HEK293 (cell line): ENCODE data around the gene ODR4.
A peak's percentile ranks its signal among the peaks of the same experiment; 100 is the strongest.

Source experiments
- CTCF ChIA-PET: fragments of 350-600 bp; formaldehyde crosslinking; extraction: SDS; loops from one replicate; lab custom pipeline; 2021; ENCODE audit warnings: antibody characterized with exemption; lab: Yijun Ruan, JAX
- POLR2A ChIA-PET: fragments of 300-600 bp; formaldehyde crosslinking; extraction: SDS; loops from one replicate; lab custom pipeline; 2020; ENCODE audit warnings: antibody characterized with exemption, inconsistent platforms; lab: Yijun Ruan, JAX
- H3K27ac ChIP-seq: fragments of 200-500 bp; sonication (Bioruptor generic); 2 replicates; pipeline ENCODE4 v1.5.1; 2014; ENCODE audit warnings: low read depth, low read length, control low read depth, inconsistent platforms; ENCODE audit errors: extremely low read depth
- H3K36me3 ChIP-seq, 2 experiments: fragments of 200-500 bp in 1 of 2; sonication (Bioruptor generic) in 1 of 2; 1 replicate in 1 of 2; 2 replicates in 1 of 2; pipeline ENCODE4 v1.5.1; 2014 to 2017; ENCODE audit warnings: inconsistent platforms in 2 of 2, low read length in 2 of 2; ENCODE audit not compliant: control insufficient read depth in 2 of 2, insufficient read depth in 1 of 2
- H3K4me1 ChIP-seq: fragments of 200-500 bp; sonication (Bioruptor generic); 2 replicates; pipeline ENCODE4 v1.5.1; 2014; ENCODE audit warnings: mild to moderate bottlenecking, low read length, inconsistent platforms; ENCODE audit not compliant: control insufficient read depth, insufficient read depth
- H3K4me3 ChIP-seq: 2 replicates; pipeline ENCODE4 v1.5.1; 2011; ENCODE audit warnings: low read depth, mild to moderate bottlenecking, control low read depth, low read length, moderate library complexity
- H3K9me3 ChIP-seq: fragments of 200-500 bp; sonication (Bioruptor generic); 2 replicates; pipeline ENCODE4 v1.5.1; 2014; ENCODE audit warnings: low read depth, low read length, inconsistent platforms; ENCODE audit not compliant: control insufficient read depth, insufficient read depth
- CTCF ChIP-seq: fragments of 450-650 bp; formaldehyde crosslinking; IDR thresholded peaks from 2 replicates; pipeline ENCODE4 v1.5.1; 2016; ENCODE audit warnings: missing biosample characterization, missing genetic modification characterization
- HIC1 ChIP-seq: fragments of 450-650 bp; formaldehyde crosslinking; IDR thresholded peaks from 2 replicates; pipeline ENCODE4 v1.5.1; 2016; ENCODE audit warnings: missing biosample characterization, missing genetic modification characterization
- KLF17 ChIP-seq: fragments of 450-650 bp; formaldehyde crosslinking; IDR thresholded peaks from 2 replicates; pipeline ENCODE4 v1.5.1; 2016; ENCODE audit warnings: missing biosample characterization, missing genetic modification characterization
- KLF8 ChIP-seq: fragments of 450-650 bp; formaldehyde crosslinking; IDR thresholded peaks from 2 replicates; pipeline ENCODE4 v1.5.1; 2016; ENCODE audit warnings: missing biosample characterization, missing genetic modification characterization
- MEIS1 ChIP-seq: sonication (generic); formaldehyde crosslinking; IDR thresholded peaks from 2 replicates; pipeline ENCODE4 v1.8.1; 2022; ENCODE audit warnings: missing genetic modification reagents, mild to moderate bottlenecking, borderline replicate concordance
- MYNN ChIP-seq: fragments of 450-650 bp; formaldehyde crosslinking; IDR thresholded peaks from 2 replicates; pipeline ENCODE4 v1.5.1; 2016; ENCODE audit warnings: missing biosample characterization, missing genetic modification characterization, borderline replicate concordance
- OSR2 ChIP-seq: fragments of 450-650 bp; formaldehyde crosslinking; IDR thresholded peaks from 2 replicates; pipeline ENCODE4 v1.5.1; 2016; ENCODE audit warnings: missing biosample characterization, missing genetic modification characterization
- WT1 ChIP-seq: fragments of 450-650 bp; formaldehyde crosslinking; IDR thresholded peaks from 2 replicates; pipeline ENCODE4 v1.5.1; 2016; ENCODE audit warnings: missing biosample characterization, missing genetic modification characterization
- ZBTB26 ChIP-seq: fragments of 450-650 bp; formaldehyde crosslinking; optimal IDR thresholded peaks from 2 replicates; pipeline ENCODE3; 2016; ENCODE audit warnings: missing biosample characterization, mild to moderate bottlenecking, missing genetic modification characterization
- ZBTB8A ChIP-seq: fragments of 450-650 bp; formaldehyde crosslinking; IDR thresholded peaks from 2 replicates; pipeline ENCODE4 v1.5.1; 2016; ENCODE audit warnings: missing biosample characterization, missing genetic modification characterization
- ZIC2 ChIP-seq: fragments of 450-650 bp; formaldehyde crosslinking; IDR thresholded peaks from 2 replicates; pipeline ENCODE4 v1.5.1; 2016; ENCODE audit warnings: missing biosample characterization, missing genetic modification characterization
- ZNF121 ChIP-seq: fragments of 450-650 bp; formaldehyde crosslinking; IDR thresholded peaks from 2 replicates; pipeline ENCODE4 v1.5.1; 2016; ENCODE audit warnings: missing biosample characterization, missing genetic modification characterization
- ZNF24 ChIP-seq: fragments of 450-650 bp; formaldehyde crosslinking; IDR thresholded peaks from 2 replicates; pipeline ENCODE4 v1.5.1; 2016; ENCODE audit warnings: missing biosample characterization, missing genetic modification characterization
- ZNF280D ChIP-seq: fragments of 450-650 bp; formaldehyde crosslinking; IDR thresholded peaks from 2 replicates; pipeline ENCODE4 v1.5.1; 2016; ENCODE audit warnings: missing biosample characterization, missing genetic modification characterization
- ZNF341 ChIP-seq: fragments of 450-650 bp; formaldehyde crosslinking; IDR thresholded peaks from 2 replicates; pipeline ENCODE4; 2016; ENCODE audit warnings: low read depth, missing biosample characterization, missing genetic modification characterization
- ZNF394 ChIP-seq: fragments of 450-650 bp; formaldehyde crosslinking; IDR thresholded peaks from 2 replicates; pipeline ENCODE4 v1.5.1; 2016; ENCODE audit warnings: missing biosample characterization, missing genetic modification characterization, mild to moderate bottlenecking, moderate library complexity, borderline replicate concordance
- ZNF488 ChIP-seq: fragments of 450-650 bp; formaldehyde crosslinking; IDR thresholded peaks from 2 replicates; pipeline ENCODE4 v1.5.1; 2016; ENCODE audit warnings: missing biosample characterization, missing genetic modification characterization
- ZNF514 ChIP-seq: fragments of 450-650 bp; formaldehyde crosslinking; IDR thresholded peaks from 2 replicates; pipeline ENCODE4 v1.5.1; 2016; ENCODE audit warnings: missing biosample characterization, missing genetic modification characterization
- ZNF549 ChIP-seq: fragments of 450-650 bp; IDR thresholded peaks from 2 replicates; pipeline ENCODE4 v1.5.1; 2018; ENCODE audit warnings: missing biosample characterization, missing genetic modification characterization, mild to moderate bottlenecking, inconsistent platforms, moderate library complexity
- ZNF610 ChIP-seq: fragments of 450-650 bp; formaldehyde crosslinking; IDR thresholded peaks from 2 replicates; pipeline ENCODE4 v1.5.1; 2016; ENCODE audit warnings: missing biosample characterization, missing genetic modification characterization, borderline replicate concordance
- ZNF623 ChIP-seq: fragments of 450-650 bp; formaldehyde crosslinking; IDR thresholded peaks from 2 replicates; pipeline ENCODE4 v1.5.1; 2016; ENCODE audit warnings: missing biosample characterization, missing genetic modification characterization
- ZNF629 ChIP-seq: fragments of 450-650 bp; formaldehyde crosslinking; IDR thresholded peaks from 2 replicates; pipeline ENCODE4 v1.5.1; 2017; ENCODE audit warnings: missing biosample characterization, missing genetic modification characterization
- ZNF660 ChIP-seq: fragments of 450-650 bp; IDR thresholded peaks from 2 replicates; pipeline ENCODE4 v1.5.1; 2018; ENCODE audit warnings: missing biosample characterization, mild to moderate bottlenecking, missing genetic modification characterization
- ZNF837 ChIP-seq: fragments of 450-650 bp; formaldehyde crosslinking; IDR thresholded peaks from 2 replicates; pipeline ENCODE4 v1.5.1; 2016; ENCODE audit warnings: missing biosample characterization, missing genetic modification characterization
- ZSCAN23 ChIP-seq: fragments of 450-650 bp; formaldehyde crosslinking; IDR thresholded peaks from 2 replicates; pipeline ENCODE4 v1.5.1; 2016; ENCODE audit warnings: missing biosample characterization, missing genetic modification characterization
- ZSCAN30 ChIP-seq: fragments of 450-650 bp; IDR thresholded peaks from 2 replicates; pipeline ENCODE4 v1.5.1; 2018; ENCODE audit warnings: missing biosample characterization, mild to moderate bottlenecking, missing genetic modification characterization, moderate library complexity
- ZXDB ChIP-seq: fragments of 450-650 bp; formaldehyde crosslinking; IDR thresholded peaks from 2 replicates; pipeline ENCODE4 v1.5.1; 2016; ENCODE audit warnings: missing biosample characterization, missing genetic modification characterization

Gene ODR4

GRCh38 chr1:186375152-186375928 lies at the start of gene ODR4, which contains the start of gene TPR:
Gene ODR4 (plus strand): TSS chr1:186375838. CDS start chr1:186379786, 3,948 bp downstream.
Gene TPR (minus strand): TSS chr1:186375253. CDS start chr1:186375028, 225 bp downstream.
- Histone ChIP-seq H3K4me1 (peaks cover 4% of the 10 kb centered on the region; the same call in 1 of the 2 replicates), H3K36me3 (peaks cover 26 to 38% of the 10 kb centered on the region in 2 experiments), H3K9me3 (no peaks in the 10 kb centered on the region), H3K27ac (peak within 1 kb of the TSS; percentile 90), H3K4me3 (peak within 1 kb of the TSS; percentile 95)
- POLR2A ChIA-PET = interaction anchor here (0.6 to 1.3 kb wide), 15 partner anchors 9 to 611 kb away, joined by 3 to 11 read pairs (median 4); partner anchors contain the start of gene PTGS2
- CTCF ChIA-PET = interaction anchor here (0.6 to 1.2 kb wide), 27 partner anchors 9 to 1109 kb away, joined by 3 to 13 read pairs (median 4); partner anchors contain the start of gene PTGS2
- TF ChIP-seq ZNF629 (tag by site-specific recombination) (peak; percentile 96), ZBTB8A (tag by site-specific recombination) (peak; percentile 100), KLF8 (tag by site-specific recombination) (peak; percentile 85), ZSCAN23 (tag by site-specific recombination) (0 out of 2 replicates have a peak, but pooled peaks have one; percentile 14), KLF17 (tag by site-specific recombination) (peak; percentile 90), MEIS1 (CRISPR knock-in tag) (no peak), ZIC2 (tag by site-specific recombination) (peak; percentile 81), HIC1 (tag by site-specific recombination) (peak; percentile 91), WT1 (tag by site-specific recombination) (peak; percentile 77), ZNF24 (tag by site-specific recombination) (peak; percentile 65; the same call in 1 of the 2 replicates), ZNF549 (tag by site-specific recombination) (no peak), ZXDB (tag by site-specific recombination) (peak; percentile 95), ZNF280D (tag by site-specific recombination) (peak; percentile 73), ZNF610 (tag by site-specific recombination) (peak; percentile 89), ZSCAN30 (tag by site-specific recombination) (peak; percentile 83), ZNF623 (tag by site-specific recombination) (peak; percentile 22; the same call in 1 of the 2 replicates), ZNF121 (tag by site-specific recombination) (peak; percentile 65; the same call in 1 of the 2 replicates), ZNF837 (tag by site-specific recombination) (no peak), OSR2 (peak; percentile 90), ZNF514 (tag by site-specific recombination) (no peak), ZNF341 (peak; percentile 67), ZNF394 (peak; percentile 81), ZNF660 (tag by site-specific recombination) (peak; percentile 77), MYNN (tag by site-specific recombination) (no peak), CTCF (tag by site-specific recombination) (peak; percentile 100), ZNF488 (tag by site-specific recombination) (no peak), ZBTB26 (tag by site-specific recombination) (peak; percentile 88)
